ENCODE measurements around the gene MIEF1. TPM values are rescaled to one million over a fixed set of nuclear protein-coding genes. Genes with fewer than 3 reads are reported as not detected.

The MIEF1 gene
- total and polyA plus RNA-seq, 2 experiments from 2014 or later = 13.2 to 40.1 TPM

DNA sequence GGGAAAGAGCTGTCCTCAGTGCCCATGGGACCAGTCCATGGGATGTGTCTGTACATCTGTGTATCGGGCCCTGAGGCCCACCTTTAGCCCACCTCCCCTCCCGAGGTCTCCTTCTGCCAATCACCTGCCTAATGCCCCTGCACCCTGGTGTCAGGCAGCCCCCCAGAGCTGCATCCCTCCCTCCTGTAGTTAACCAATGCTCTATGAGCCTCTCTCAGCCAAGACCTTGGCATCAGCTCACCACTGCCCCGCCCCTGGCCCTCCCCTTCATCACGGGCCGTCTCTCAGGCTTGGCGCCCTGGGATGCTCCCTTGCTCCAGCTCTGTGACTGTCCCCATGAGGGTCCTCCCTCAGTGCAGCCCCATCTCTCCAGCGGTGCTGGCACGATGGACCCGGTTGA lies 26.8 kb upstream of the MIEF1 start (continued):
- TF ChIP-seq, protein P1, sequence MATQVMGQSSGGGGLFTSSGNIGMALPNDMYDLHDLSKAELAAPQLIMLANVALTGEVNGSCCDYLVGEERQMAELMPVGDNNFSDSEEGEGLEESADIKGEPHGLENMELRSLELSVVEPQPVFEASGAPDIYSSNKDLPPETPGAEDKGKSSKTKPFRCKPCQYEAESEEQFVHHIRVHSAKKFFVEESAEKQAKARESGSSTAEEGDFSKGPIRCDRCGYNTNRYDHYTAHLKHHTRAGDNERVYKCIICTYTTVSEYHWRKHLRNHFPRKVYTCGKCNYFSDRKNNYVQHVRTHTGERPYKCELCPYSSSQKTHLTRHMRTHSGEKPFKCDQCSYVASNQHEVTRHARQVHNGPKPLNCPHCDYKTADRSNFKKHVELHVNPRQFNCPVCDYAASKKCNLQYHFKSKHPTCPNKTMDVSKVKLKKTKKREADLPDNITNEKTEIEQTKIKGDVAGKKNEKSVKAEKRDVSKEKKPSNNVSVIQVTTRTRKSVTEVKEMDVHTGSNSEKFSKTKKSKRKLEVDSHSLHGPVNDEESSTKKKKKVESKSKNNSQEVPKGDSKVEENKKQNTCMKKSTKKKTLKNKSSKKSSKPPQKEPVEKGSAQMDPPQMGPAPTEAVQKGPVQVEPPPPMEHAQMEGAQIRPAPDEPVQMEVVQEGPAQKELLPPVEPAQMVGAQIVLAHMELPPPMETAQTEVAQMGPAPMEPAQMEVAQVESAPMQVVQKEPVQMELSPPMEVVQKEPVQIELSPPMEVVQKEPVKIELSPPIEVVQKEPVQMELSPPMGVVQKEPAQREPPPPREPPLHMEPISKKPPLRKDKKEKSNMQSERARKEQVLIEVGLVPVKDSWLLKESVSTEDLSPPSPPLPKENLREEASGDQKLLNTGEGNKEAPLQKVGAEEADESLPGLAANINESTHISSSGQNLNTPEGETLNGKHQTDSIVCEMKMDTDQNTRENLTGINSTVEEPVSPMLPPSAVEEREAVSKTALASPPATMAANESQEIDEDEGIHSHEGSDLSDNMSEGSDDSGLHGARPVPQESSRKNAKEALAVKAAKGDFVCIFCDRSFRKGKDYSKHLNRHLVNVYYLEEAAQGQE (IDR thresholded peaks at IDR 0.05; ENCODE audit: unreplicated experiment) = no peak
- TF ChIP-seq CREB1 (CRISPR knock-in tag; IDR thresholded peaks at IDR 0.05; ENCODE audit: low read depth) (no peak), STAT1 (IDR thresholded peaks at IDR 0.05; ENCODE audit: unreplicated experiment) (no peak), JUNB (IDR thresholded peaks at IDR 0.05; ENCODE audit: unreplicated experiment) (no peak), EZH2 (IDR thresholded peaks at IDR 0.05; ENCODE audit: low read depth, unreplicated experiment) (no peak)
- TF ChIP-seq, protein P2, sequence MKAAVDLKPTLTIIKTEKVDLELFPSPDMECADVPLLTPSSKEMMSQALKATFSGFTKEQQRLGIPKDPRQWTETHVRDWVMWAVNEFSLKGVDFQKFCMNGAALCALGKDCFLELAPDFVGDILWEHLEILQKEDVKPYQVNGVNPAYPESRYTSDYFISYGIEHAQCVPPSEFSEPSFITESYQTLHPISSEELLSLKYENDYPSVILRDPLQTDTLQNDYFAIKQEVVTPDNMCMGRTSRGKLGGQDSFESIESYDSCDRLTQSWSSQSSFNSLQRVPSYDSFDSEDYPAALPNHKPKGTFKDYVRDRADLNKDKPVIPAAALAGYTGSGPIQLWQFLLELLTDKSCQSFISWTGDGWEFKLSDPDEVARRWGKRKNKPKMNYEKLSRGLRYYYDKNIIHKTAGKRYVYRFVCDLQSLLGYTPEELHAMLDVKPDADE (IDR thresholded peaks at IDR 0.05) = no peak

DNA sequence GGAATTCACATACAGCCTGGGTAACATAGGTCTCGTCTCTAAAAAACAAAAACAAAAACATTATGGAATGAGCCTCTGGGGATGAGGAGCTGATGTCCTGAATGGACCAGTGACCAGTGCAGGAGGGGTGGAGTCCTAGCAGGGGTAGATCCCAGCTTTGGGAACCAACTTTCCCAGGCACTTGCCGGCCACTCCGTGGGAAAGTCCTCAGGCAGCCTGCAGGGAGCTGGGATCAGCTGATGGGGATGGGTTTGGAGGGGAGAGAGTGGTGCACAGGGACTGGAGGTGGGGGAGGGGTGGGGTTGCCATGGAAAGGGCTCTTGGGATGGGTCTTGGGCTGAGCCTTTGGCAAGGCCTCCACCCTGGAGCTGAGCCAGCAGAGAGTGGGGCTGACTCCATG lies 26.2 kb upstream of the MIEF1 start:
- H3K4me3 ChIP-seq = no peak overlapping the region
- DNase-seq (ENCODE audit: low spot score) = no peak
- Mint-ChIP-seq H3K4me3 (no peak overlapping the region), H3K9me3 (no peaks in the 10 kb centered on the region; the same call in 2 of the 3 replicates), H3K27ac (no peak overlapping the region), H3K36me3 (ENCODE audit: low read depth) (no peaks in the 10 kb centered on the region; the same call in 2 of the 3 replicates), H3K27me3 (ENCODE audit: insufficient read depth, low read depth, poor library complexity) (peaks cover 15% of the 10 kb centered on the region), H3K4me1 (peaks cover 55% of the 10 kb centered on the region)
- H3K9me2 ChIP-seq (ENCODE audit: insufficient read depth) = no peaks in the 10 kb centered on the region
- no peak for ATAC-seq
- no peaks in the 10 kb centered on the region for H3K27me3 ChIP-seq (ENCODE audit: insufficient read depth)
- H2AFZ ChIP-seq = no peak overlapping the region
- TF ChIP-seq ZNF331 (CRISPR knock-in tag; IDR thresholded peaks at IDR 0.05; ENCODE audit: low read depth) (no peak), ZNF114 (CRISPR knock-in tag; IDR thresholded peaks at IDR 0.05) (no peak), POLR2AphosphoS5 (IDR thresholded peaks at IDR 0.05; ENCODE audit: low read depth) (no peak), CREB1 (CRISPR knock-in tag; IDR thresholded peaks at IDR 0.05; ENCODE audit: low read depth) (no peak), EZH2 (IDR thresholded peaks at IDR 0.05; ENCODE audit: low read depth, unreplicated experiment) (no peak), EZH2phosphoT487 (IDR thresholded peaks at IDR 0.05; ENCODE audit: unreplicated experiment) (no peak)
- TF ChIP-seq, protein P2 (IDR thresholded peaks at IDR 0.05) = no peak
- TF ChIP-seq, protein P3, sequence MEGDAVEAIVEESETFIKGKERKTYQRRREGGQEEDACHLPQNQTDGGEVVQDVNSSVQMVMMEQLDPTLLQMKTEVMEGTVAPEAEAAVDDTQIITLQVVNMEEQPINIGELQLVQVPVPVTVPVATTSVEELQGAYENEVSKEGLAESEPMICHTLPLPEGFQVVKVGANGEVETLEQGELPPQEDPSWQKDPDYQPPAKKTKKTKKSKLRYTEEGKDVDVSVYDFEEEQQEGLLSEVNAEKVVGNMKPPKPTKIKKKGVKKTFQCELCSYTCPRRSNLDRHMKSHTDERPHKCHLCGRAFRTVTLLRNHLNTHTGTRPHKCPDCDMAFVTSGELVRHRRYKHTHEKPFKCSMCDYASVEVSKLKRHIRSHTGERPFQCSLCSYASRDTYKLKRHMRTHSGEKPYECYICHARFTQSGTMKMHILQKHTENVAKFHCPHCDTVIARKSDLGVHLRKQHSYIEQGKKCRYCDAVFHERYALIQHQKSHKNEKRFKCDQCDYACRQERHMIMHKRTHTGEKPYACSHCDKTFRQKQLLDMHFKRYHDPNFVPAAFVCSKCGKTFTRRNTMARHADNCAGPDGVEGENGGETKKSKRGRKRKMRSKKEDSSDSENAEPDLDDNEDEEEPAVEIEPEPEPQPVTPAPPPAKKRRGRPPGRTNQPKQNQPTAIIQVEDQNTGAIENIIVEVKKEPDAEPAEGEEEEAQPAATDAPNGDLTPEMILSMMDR (conservative IDR thresholded peaks at IDR 0.05; ENCODE audit: low read depth in 2 of 2) = no peak
- H3F3A ChIP-seq (replicated peaks; ENCODE audit: low read depth) = peaks cover 14% of the 10 kb centered on the region
- no peaks in the 10 kb centered on the region for H3K36me3 ChIP-seq (ENCODE audit: insufficient read depth)
- H3K4me1 ChIP-seq (ENCODE audit: insufficient read depth) = peaks cover 43% of the 10 kb centered on the region
- peaks cover 7% of the 10 kb centered on the region; the same call in 1 of the 2 replicates for H4K20me1 ChIP-seq (replicated peaks; ENCODE audit: insufficient read depth)
- H3K4me2 ChIP-seq = no peak overlapping the region
- H3K79me2 ChIP-seq (replicated peaks; ENCODE audit: insufficient read depth) = no peaks in the 10 kb centered on the region
- H3K27ac ChIP-seq (ENCODE audit: low read depth) = no peak overlapping the region

Measured in GM23338 (cell line).